Thyroid gland (tissue), 4 donors: ENCODE data around the gene GIGYF1. TPM values are rescaled to one million over a fixed set of nuclear protein-coding genes. Genes with fewer than 3 reads are reported as not detected.

ENCODE experiments used
- DNase-seq, 2 donors: peaks; one replicate each; pipeline ENCODE4 v3.0.0-alpha.2; 2019
- H3K27ac ChIP-seq, 3 donors: fragments of 200-600 bp; sonication (generic); 1 replicate in 2 of 3; 2 replicates in 1 of 3; pipeline ENCODE4 v1.5.1; 2016 to 2019; ENCODE audit warnings: mild to moderate bottlenecking in 1 of 3, moderate library complexity in 1 of 3
- H3K27me3 ChIP-seq: fragments of 200-600 bp; sonication (generic); one replicate; pipeline ENCODE4 v1.5.1; 2019
- H3K36me3 ChIP-seq, 2 donors: fragments of 200-600 bp; sonication (generic); one replicate each; pipeline ENCODE4 v1.5.1; 2016 to 2019
- H3K4me1 ChIP-seq, 2 donors: fragments of 200-600 bp; sonication (generic); one replicate each; pipeline ENCODE4 v1.5.1; 2017 to 2019
- H3K4me3 ChIP-seq, 3 donors: fragments of 200-600 bp; sonication (generic); replicated peaks in 1 of 3; 1 replicate in 2 of 3; 2 replicates in 1 of 3; pipeline ENCODE4 v1.5.1; 2016; ENCODE audit warnings: mild to moderate bottlenecking in 1 of 3
- H3K9me3 ChIP-seq: fragments of 200-600 bp; sonication (generic); one replicate; pipeline ENCODE4 v1.5.1; 2017
- CTCF ChIP-seq, 6 experiments: fragments of 200-600 bp in 3 of 6; fragments of 450-650 bp in 3 of 6; sonication (generic) in 3 of 6; IDR thresholded peaks; one replicate each; pipeline ENCODE4 v1.5.1; 2016 to 2019; ENCODE audit warnings: antibody characterized with exemption in 6 of 6, mild to moderate bottlenecking in 2 of 6, inconsistent platforms in 1 of 6, moderate library complexity in 1 of 6
- POLR2A ChIP-seq, 2 donors: fragments of 450-650 bp; IDR thresholded peaks; one replicate each; pipeline ENCODE4 v1.6.1; 2017; ENCODE audit warnings: antibody characterized with exemption in 2 of 2, mild to moderate bottlenecking in 2 of 2, moderate library complexity in 1 of 2
- WGBS, 2 donors: methylation state at CpG; one replicate each; pipeline ENCODE4 v1.1.5; 2017; 5-methylcytosine and 5-hydroxymethylcytosine counted together
- intact Hi-C: fragments of 100-400 bp; cut with DNase I; formaldehyde crosslinking; loops from one replicate; pipeline ENCODE4 v1.15.1; 2023
- total RNA-seq, 4 donors: library from RNA; depleted of rRNA; stranded (reverse); fragments of >200 nt; gene quantifications; one replicate each; pipeline ENCODE4 v1.2.3, GENCODE V29; 2016

Gene GIGYF1
- total RNA-seq, 4 donors from 2014 or later: 30.5 to 46.9 (median 35.3) TPM

- 85 to 89% methylated on average over 4 of the region's 4 CpGs for WGBS, 2 donors
- Histone ChIP-seq H3K4me1 (peaks cover 10 to 12% of the 10 kb centered on the region in 2 donors), H3K27ac (no peak overlapping the region), H3K9me3 (no peaks in the 10 kb centered on the region), H3K4me3 (no peak overlapping the region), H3K36me3 (no peaks in the 10 kb centered on the region), H3K27me3 (no peaks in the 10 kb centered on the region)
- DNase-seq: no peak
- intact Hi-C loops: no loop called here
- no peak for TF ChIP-seq CTCF (IDR thresholded peaks at IDR 0.05)
- no peak for TF ChIP-seq POLR2A (IDR thresholded peaks at IDR 0.05)
These were observed 16.4 kb upstream of the GIGYF1 start for GRCh38 chr7:100710452-100710851.

DNA sequence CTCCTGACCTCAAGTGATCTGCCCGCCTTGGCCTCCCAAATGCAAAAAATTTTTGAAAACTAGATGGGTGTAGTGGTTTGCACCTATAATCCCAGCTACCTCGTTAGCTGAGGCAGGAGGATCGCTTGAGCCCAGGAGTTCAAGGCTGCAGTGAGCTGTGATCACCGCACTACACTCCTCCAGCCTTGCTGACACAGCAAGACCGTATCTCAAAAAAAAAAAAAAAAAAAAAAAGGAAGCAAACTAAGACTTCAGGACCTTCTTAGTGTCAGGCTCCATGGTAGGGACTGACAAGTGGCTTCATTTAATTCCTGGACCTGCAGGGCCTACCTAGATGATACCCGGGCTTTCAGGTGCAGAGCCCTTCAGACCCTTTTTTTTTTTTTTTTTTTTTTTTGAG lies 14.3 kb upstream of the GIGYF1 start:
- 84 to 88% methylated on average over 6 of the region's 6 CpGs for WGBS, 2 donors

DNA sequence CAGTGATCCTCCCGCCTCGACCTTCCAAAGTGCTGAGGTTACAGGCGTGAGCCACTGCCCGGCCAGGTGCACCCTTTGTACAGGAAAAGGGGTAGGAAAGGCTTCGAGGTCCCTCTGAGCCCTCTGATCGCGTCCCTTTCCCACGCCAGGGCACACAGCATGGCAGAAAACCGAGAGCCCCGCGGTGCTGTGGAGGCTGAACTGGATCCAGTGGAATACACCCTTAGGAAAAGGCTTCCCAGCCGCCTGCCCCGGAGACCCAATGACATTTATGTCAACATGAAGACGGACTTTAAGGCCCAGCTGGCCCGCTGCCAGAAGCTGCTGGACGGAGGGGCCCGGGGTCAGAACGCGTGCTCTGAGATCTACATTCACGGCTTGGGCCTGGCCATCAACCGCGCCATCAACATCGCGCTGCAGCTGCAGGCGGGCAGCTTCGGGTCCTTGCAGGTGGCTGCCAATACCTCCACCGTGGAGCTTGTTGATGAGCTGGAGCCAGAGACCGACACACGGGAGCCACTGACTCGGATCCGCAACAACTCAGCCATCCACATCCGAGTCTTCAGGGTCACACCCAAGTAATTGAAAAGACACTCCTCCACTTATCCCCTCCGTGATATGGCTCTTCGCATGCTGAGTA lies 12.7 kb upstream of the GIGYF1 start:
- peaks cover 14 to 16% of the 10 kb centered on the region in 2 donors for H3K4me1 ChIP-seq
- H3K36me3 ChIP-seq: no peaks in the 10 kb centered on the region
- peak overlapping the region in 2 of 3 donors; percentile 41 to 79 for H3K27ac ChIP-seq
- TF ChIP-seq POLR2A (IDR thresholded peaks at IDR 0.05): no peak
- TF ChIP-seq CTCF (IDR thresholded peaks at IDR 0.05): no peak
- H3K4me3 ChIP-seq: peak overlapping the region in 2 of 3 donors; percentile 86 to 92
- WGBS, 2 donors: 17 to 21% methylated on average over 16 to 22 of the region's 34 CpGs
- intact Hi-C loops: loop anchor here (10.0 kb wide), 1 partner anchor 148 kb away; the partner anchor contains the start of gene SLC12A9
- H3K27me3 ChIP-seq: no peaks in the 10 kb centered on the region
- DNase-seq: peak; percentile 23 to 29
- no peaks in the 10 kb centered on the region for H3K9me3 ChIP-seq

More for the DNA sequence above, 14.3 kb upstream of the GIGYF1 start:
- no peaks in the 10 kb centered on the region for H3K36me3 ChIP-seq
- no peak overlapping the region for H3K27ac ChIP-seq
- intact Hi-C loops: loop anchor here (10.0 kb wide), 1 partner anchor 146 kb away; the partner anchor contains the start of gene SLC12A9
- no peak overlapping the region for H3K4me3 ChIP-seq
- H3K4me1 ChIP-seq: peaks cover 14 to 16% of the 10 kb centered on the region in 2 donors
- H3K9me3 ChIP-seq: no peaks in the 10 kb centered on the region
- DNase-seq: no peak
- no peak for TF ChIP-seq POLR2A (IDR thresholded peaks at IDR 0.05)
- no peak for TF ChIP-seq CTCF (IDR thresholded peaks at IDR 0.05)
- no peaks in the 10 kb centered on the region for H3K27me3 ChIP-seq

GRCh38 chr7:100705753-100706671 lies 12.0 kb upstream of the GIGYF1 start, which contains the start of gene POP7:
Gene POP7, plus strand, starts transcription at chr7:100706121. Its CDS starts 710 bp downstream, at chr7:100706831.
- intact Hi-C loops: loop anchor here (10.0 kb wide), 1 partner anchor 149 kb away; the partner anchor contains the start of gene SLC12A9
- Histone ChIP-seq H3K9me3 (no peaks in the 10 kb centered on the region), H3K27ac (peak within 1 kb of the TSS; percentile 79 to 93 (median 82)), H3K4me1 (peaks cover 14 to 16% of the 10 kb centered on the region in 2 donors), H3K27me3 (no peaks in the 10 kb centered on the region), H3K4me3 (peak within 1 kb of the TSS; percentile 86 to 92 (median 91)), H3K36me3 (no peaks in the 10 kb centered on the region)
- TF ChIP-seq CTCF (IDR thresholded peaks at IDR 0.05) (no peak), POLR2A (IDR thresholded peaks at IDR 0.05) (peak in 1 of 2 donors; percentile 78)
- peak; percentile 99 to 100 for DNase-seq
- WGBS, 2 donors: 1% methylated on average over 33 to 55 of the region's 86 CpGs
